ENCODE results near the gene ARID1A. TPM values are rescaled to one million over a fixed set of nuclear protein-coding genes. Genes with fewer than 3 reads are reported as not detected.

The ARID1A gene
- total and polyA plus RNA-seq, 9 of the 15 experiments (the other 6 are each of a cell fraction or from before 2014, with no cell fraction given): 8.3 to 88.3 (median 22.5) TPM

DNA sequence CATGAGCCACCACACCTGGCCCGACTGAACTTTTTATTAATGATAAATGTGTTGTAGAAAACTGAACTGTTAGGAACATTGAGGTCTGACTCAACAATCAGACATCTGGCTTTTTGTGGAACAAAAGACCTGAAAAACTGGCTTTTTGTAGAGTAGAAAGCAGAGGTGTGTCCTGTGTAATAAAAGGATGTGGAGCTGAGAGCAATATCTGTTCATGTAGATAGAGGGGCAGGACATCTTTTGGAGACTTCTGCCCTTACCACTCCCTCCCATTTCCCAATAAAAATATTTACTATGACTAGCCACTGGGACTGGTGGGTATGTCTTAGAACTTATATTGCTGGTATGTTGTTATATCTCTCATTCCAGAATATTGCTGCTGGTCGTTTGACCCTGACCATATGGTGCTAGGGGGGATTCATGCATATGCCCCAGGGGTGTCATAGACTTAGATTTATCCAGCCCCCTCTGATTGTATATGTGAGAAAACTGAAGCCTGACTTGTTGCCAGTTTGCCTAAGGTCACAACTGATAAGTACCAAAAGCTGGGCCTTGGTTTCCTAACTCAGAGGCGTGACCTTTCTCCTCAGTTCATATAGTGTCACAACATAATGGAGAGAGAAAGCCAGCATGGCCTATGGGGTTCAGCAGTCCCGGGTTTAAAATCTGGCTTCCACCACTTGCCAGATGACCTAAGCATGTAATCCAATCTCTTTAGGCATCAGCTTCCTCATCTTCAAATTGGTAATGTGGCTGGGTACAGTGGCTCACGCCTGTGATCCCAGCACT, 58.5 kb downstream of the ARID1A start:
- no peak overlapping the region for H3K9ac ChIP-seq (ENCODE audit: insufficient read depth in 1 of 2, low read depth in 2 of 2, low read length in 2 of 2)
- peaks cover 91% of the 10 kb centered on the region for H3K36me3 ChIP-seq (ENCODE audit: control insufficient read depth, insufficient read depth, low read length)
- H3K9me3 ChIP-seq (replicated peaks; ENCODE audit: control insufficient read depth, insufficient read depth, low read depth, low read length): no peaks in the 10 kb centered on the region
- peaks cover 84% of the 10 kb centered on the region for H3K79me2 ChIP-seq (ENCODE audit: control insufficient read depth, insufficient read depth, low read length)
- BruUV-seq (replicated peaks): no TSS peak
- H3K27me3 ChIP-seq (ENCODE audit: control insufficient read depth in 2 of 2, insufficient read depth in 2 of 2, low read length in 2 of 2): no peaks in the 10 kb centered on the region
- ChIA-PET CTCF (ENCODE audit: low intra/inter-chr PET ratio) (no interaction called here), POLR2A (interaction anchor here (0.6 to 1.8 kb wide), 5 partner anchors 8 to 53 kb away, joined by 3 to 7 read pairs (median 3); no protein-coding TSS in a partner anchor)
- H3K4me1 ChIP-seq (replicated peaks in 1 of 2; ENCODE audit: control insufficient read depth in 2 of 2, insufficient read depth in 2 of 2, low read length in 2 of 2): no peaks in the 10 kb centered on the region
- TF ChIP-seq SMARCC2 (IDR thresholded peaks at IDR 0.05; ENCODE audit: low read depth) (no peak), CCAR2 (IDR thresholded peaks at IDR 0.05; ENCODE audit: low read depth, low read length) (no peak), NR2F6 (CRISPR knock-in tag; IDR thresholded peaks at IDR 0.05) (no peak), MCM2 (IDR thresholded peaks at IDR 0.05; ENCODE audit: low read depth) (no peak), ZNF696 (CRISPR knock-in tag; conservative IDR thresholded peaks at IDR 0.05) (no peak), SNRNP70 (optimal IDR thresholded peaks at IDR 0.05; ENCODE audit: low read depth, low read length) (no peak), FIP1L1 (IDR thresholded peaks at IDR 0.05; ENCODE audit: low read depth, low read length, poor library complexity, severe bottlenecking) (no peak), SMAD3 (CRISPR knock-in tag; conservative IDR thresholded peaks at IDR 0.05) (no peak)
- TF ChIP-seq, protein P1, sequence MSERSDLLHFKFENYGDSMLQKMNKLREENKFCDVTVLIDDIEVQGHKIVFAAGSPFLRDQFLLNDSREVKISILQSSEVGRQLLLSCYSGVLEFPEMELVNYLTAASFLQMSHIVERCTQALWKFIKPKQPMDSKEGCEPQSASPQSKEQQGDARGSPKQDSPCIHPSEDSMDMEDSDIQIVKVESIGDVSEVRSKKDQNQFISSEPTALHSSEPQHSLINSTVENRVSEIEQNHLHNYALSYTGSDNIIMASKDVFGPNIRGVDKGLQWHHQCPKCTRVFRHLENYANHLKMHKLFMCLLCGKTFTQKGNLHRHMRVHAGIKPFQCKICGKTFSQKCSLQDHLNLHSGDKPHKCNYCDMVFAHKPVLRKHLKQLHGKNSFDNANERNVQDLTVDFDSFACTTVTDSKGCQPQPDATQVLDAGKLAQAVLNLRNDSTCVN (CRISPR knock-in tag; IDR thresholded peaks at IDR 0.05): no peak
- FAIRE-seq (no peak), ATAC-seq (no peak), DNase-seq (ENCODE audit: extremely low read depth in 1 of 4, low spot score in 3 of 4) (no peak)
- 83% methylated on average over 5 of the region's 5 CpGs for WGBS (ENCODE audit: insufficient coverage, low coverage, missing lambda C conversion rate)
- no peak overlapping the region for H2AFZ ChIP-seq (ENCODE audit: low read depth, low read length)
- H3K9me1 ChIP-seq (ENCODE audit: control insufficient read depth, insufficient read depth, low read length): peaks cover 7% of the 10 kb centered on the region
- H4K20me1 ChIP-seq (replicated peaks; ENCODE audit: control insufficient read depth, insufficient read depth, low read length): 0 out of 2 replicates have a peak, but pooled peaks cover 11% of the 10 kb centered on the region
- no peak overlapping the region for H3K4me2 ChIP-seq (ENCODE audit: insufficient read depth, low read length)
- no peak overlapping the region for H3K27ac ChIP-seq (ENCODE audit: extremely low read depth, low read depth, low read length)
- in situ Hi-C loops (cut with MboI) (no loop called here), intact Hi-C loops (cut with micrococcal nuclease) (no loop called here)
- H3K4me3 ChIP-seq: no peak overlapping the region

All from K562 (cell line).